Parathyroid adenoma (tissue), 2 donors: ENCODE data around the gene NUP107.
"Not testable (repeated sequence)": the region's sequence is repeated elsewhere in the genome, so short reads cannot be mapped to it uniquely, and the experiment has no call there.

ENCODE experiments used
- H2AFZ ChIP-seq: fragments of 300-600 bp; sonication (generic); one replicate; pipeline ENCODE4 v1.7.0; 2017; ENCODE audit warnings: antibody characterized with exemption, mild to moderate bottlenecking
- H3K27ac ChIP-seq: fragments of 300-600 bp; sonication (generic); one replicate; pipeline ENCODE4 v1.7.0; 2017
- H3K27me3 ChIP-seq: fragments of 300-600 bp; sonication (generic); one replicate; pipeline ENCODE4 v1.7.0; 2017; ENCODE audit warnings: low read length; ENCODE audit not compliant: control insufficient read depth, insufficient read depth
- H3K36me3 ChIP-seq: fragments of 300-600 bp; sonication (generic); one replicate; pipeline ENCODE4 v1.7.0; 2017; ENCODE audit warnings: low read length; ENCODE audit not compliant: control insufficient read depth, insufficient read depth
- H3K4me1 ChIP-seq: fragments of 300-600 bp; sonication (generic); one replicate; pipeline ENCODE4 v1.7.0; 2017; ENCODE audit warnings: control low read depth
- H3K4me2 ChIP-seq: fragments of 300-600 bp; sonication (generic); one replicate; pipeline ENCODE4 v1.7.0; 2017; ENCODE audit warnings: low read length
- H3K4me3 ChIP-seq: fragments of 300-600 bp; sonication (generic); one replicate; pipeline ENCODE4 v1.7.0; 2017; ENCODE audit warnings: low read depth, low read length
- H3K79me2 ChIP-seq: fragments of 300-600 bp; sonication (generic); one replicate; pipeline ENCODE4 v1.7.0; 2017; ENCODE audit warnings: control low read depth
- H3K9ac ChIP-seq: fragments of 300-600 bp; sonication (generic); one replicate; pipeline ENCODE4 v1.7.0; 2017; ENCODE audit warnings: mild to moderate bottlenecking
- H3K9me3 ChIP-seq: fragments of 300-600 bp; sonication (generic); one replicate; pipeline ENCODE4 v1.7.0; 2017; ENCODE audit warnings: low read length; ENCODE audit not compliant: control insufficient read depth
- TF ChIP-seq, protein P1 (sequence below): fragments of 300-600 bp; sonication (generic); IDR thresholded peaks from one replicate; pipeline ENCODE4 v1.7.0; 2017; ENCODE audit warnings: antibody characterized with exemption, mild to moderate bottlenecking
- donor health status: primary hyperparathyroidism.

Gene NUP107

DNA sequence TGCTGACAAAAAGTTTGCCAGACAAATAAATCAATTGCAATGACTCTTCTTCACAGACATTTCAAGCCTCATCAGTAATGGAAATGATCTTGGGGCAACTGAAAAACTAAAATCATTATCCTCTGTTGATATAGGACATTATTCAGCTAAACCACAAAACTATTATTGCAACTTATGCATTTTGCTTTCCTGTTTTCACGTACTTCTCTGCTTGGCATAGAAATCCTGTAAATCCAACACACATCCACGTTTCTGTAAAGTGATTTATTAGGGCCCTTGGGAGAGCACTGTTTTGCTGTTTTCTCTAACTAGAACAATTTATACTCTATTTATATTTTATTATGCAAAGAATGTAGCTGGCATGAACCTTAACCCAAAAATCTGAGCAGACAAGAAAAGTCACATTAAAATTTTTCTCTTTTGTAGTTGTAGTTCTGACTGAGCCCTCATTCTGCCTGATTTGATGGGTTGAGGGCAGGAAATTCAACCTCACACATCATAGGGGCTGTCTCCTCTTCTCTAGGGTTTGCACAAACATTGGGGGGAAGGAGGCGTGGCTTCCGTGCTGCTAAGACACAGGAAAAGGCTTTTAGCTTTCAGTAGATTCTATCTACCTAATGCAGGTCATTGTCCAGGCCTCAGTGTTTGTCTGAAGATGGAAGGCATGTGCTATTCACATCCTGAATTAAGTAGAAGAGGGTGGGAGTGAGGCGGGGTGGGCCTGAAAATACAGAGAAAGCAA, 11.5 kb upstream of the NUP107 start:
- H3K27ac ChIP-seq: no peak overlapping the region
- no peak overlapping the region for H3K4me3 ChIP-seq
- no peak overlapping the region for H3K9ac ChIP-seq
- H3K79me2 ChIP-seq: no peaks in the 10 kb centered on the region
- TF ChIP-seq, protein P1, sequence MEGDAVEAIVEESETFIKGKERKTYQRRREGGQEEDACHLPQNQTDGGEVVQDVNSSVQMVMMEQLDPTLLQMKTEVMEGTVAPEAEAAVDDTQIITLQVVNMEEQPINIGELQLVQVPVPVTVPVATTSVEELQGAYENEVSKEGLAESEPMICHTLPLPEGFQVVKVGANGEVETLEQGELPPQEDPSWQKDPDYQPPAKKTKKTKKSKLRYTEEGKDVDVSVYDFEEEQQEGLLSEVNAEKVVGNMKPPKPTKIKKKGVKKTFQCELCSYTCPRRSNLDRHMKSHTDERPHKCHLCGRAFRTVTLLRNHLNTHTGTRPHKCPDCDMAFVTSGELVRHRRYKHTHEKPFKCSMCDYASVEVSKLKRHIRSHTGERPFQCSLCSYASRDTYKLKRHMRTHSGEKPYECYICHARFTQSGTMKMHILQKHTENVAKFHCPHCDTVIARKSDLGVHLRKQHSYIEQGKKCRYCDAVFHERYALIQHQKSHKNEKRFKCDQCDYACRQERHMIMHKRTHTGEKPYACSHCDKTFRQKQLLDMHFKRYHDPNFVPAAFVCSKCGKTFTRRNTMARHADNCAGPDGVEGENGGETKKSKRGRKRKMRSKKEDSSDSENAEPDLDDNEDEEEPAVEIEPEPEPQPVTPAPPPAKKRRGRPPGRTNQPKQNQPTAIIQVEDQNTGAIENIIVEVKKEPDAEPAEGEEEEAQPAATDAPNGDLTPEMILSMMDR: no peak
- H3K36me3 ChIP-seq: no peaks in the 10 kb centered on the region
- no peak overlapping the region for H2AFZ ChIP-seq
- no peaks in the 10 kb centered on the region for H3K4me1 ChIP-seq
- H3K27me3 ChIP-seq: no peaks in the 10 kb centered on the region
- no peaks in the 10 kb centered on the region for H3K9me3 ChIP-seq
- H3K4me2 ChIP-seq: no peak overlapping the region

DNA sequence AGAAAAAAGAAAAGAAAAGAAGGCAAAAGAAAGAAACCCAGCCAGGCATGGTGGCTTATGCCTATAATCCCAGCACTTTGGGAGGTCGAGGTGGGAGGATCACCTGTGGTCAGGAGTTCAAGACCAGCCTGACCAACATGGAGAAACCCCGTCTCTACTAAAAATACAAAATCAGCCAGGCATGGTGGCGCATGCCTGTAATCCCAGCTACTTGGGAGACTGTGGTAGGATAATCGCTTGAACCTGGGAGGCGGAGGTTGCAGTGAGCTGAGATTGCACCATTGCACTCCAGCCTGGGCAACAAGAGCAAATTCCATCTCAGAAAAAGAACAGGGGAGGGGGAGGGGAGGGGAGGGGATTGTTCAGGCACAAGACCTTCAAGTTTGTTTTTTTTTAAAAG, 9.9 kb upstream of the NUP107 start:
- H3K9me3 ChIP-seq, H3K27me3 ChIP-seq, H3K9ac ChIP-seq, H3K4me1 ChIP-seq, H3K4me2 ChIP-seq, H3K36me3 ChIP-seq, H2AFZ ChIP-seq, H3K79me2 ChIP-seq, H3K4me3 ChIP-seq, H3K27ac ChIP-seq: not testable (repeated sequence)

- Histone ChIP-seq H3K36me3 (no peaks in the 10 kb centered on the region), H3K9me3 (no peaks in the 10 kb centered on the region), H3K9ac (no peak overlapping the region), H3K4me1 (peaks cover 9% of the 10 kb centered on the region), H3K4me3 (peak overlapping the region; percentile 89), H2AFZ (peak overlapping the region; percentile 91), H3K27me3 (no peaks in the 10 kb centered on the region), H3K27ac (peak overlapping the region; percentile 81), H3K79me2 (peaks cover 12% of the 10 kb centered on the region), H3K4me2 (peak overlapping the region; percentile 78)
- TF ChIP-seq, protein P1: no peak
Measured at GRCh38 chr12:68686262-68686594, 550 bp upstream of the NUP107 start.

GRCh38 chr12:68695454-68695853, 8.7 kb downstream of the NUP107 start:
- H3K4me3 ChIP-seq: no peak overlapping the region
- no peaks in the 10 kb centered on the region for H3K9me3 ChIP-seq
- H2AFZ ChIP-seq: no peak overlapping the region
- H3K4me2 ChIP-seq: no peak overlapping the region
- TF ChIP-seq, protein P1: no peak
- H3K27me3 ChIP-seq: no peaks in the 10 kb centered on the region
- no peaks in the 10 kb centered on the region for H3K36me3 ChIP-seq
- H3K9ac ChIP-seq: no peak overlapping the region
- no peak overlapping the region for H3K27ac ChIP-seq
- H3K4me1 ChIP-seq: no peaks in the 10 kb centered on the region
- H3K79me2 ChIP-seq: no peaks in the 10 kb centered on the region

DNA sequence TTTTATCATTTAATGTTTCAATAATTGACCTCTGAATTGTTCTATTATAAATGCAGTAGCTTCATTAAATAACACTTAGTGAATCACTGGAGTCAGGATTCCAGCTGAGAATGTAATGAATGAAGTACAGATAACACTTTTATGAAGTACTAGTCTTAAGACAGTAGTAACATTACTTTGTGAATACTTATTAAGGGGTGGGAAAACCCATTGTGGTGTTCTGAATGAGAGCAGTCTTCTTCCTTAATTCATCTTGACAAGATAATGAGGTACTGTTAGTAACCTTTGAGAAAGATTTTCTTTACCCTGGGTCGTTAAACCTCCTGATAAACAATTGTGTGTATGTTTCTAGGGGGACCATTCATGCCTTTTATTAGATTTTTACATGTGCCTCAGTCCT, 12.7 kb downstream of the NUP107 start:
- Histone ChIP-seq H3K36me3 (no peaks in the 10 kb centered on the region), H3K9me3 (no peaks in the 10 kb centered on the region), H2AFZ (no peak overlapping the region), H3K4me3 (no peak overlapping the region), H3K4me2 (no peak overlapping the region), H3K27me3 (no peaks in the 10 kb centered on the region), H3K9ac (no peak overlapping the region), H3K27ac (no peak overlapping the region), H3K79me2 (no peaks in the 10 kb centered on the region), H3K4me1 (no peaks in the 10 kb centered on the region)
- TF ChIP-seq, protein P1: no peak
